ENCODE results near the gene ZXDC.

DNA sequence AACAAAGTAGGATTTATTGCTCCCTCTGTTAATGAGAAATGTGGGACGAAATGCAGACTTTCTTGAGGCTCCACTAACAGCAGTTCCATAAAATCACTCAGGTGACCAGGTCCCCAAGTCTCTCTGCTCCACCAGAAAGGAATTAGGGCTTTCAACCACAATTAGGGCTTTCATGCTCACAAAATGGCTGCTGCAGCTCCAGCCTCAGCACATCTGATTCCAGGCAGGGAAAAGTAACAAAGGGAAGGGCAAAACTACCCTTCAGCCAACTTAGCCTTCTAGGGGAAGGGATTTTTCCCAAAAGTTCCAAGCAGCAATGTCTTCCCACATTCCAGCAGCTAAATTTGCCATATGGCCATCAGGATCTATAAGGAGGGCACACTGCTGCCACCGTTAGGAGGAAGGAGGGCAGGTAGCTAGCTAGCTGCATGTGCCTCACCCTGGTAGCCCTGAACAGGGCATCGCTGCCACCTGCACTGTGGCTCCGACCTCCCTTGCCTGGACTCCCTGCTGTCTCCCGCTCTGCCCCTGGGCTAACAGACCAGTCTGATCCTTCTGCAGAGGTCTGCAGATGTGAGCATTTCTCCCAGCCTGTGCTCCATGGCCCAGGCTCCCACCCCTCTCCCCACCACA lies 68.2 kb downstream of the ZXDC start:
- TF ChIP-seq EP300 (IDR thresholded peaks at IDR 0.05) (no peak), POLR2A (IDR thresholded peaks at IDR 0.05) (no peak)

All from ovary (tissue), 1 donor.